AG20443 (cell line): ENCODE measurements around the gene LIFR.
A peak's percentile ranks its signal among the peaks of the same experiment; 100 is the strongest.

Experiments used
- DNase-seq: peaks from one replicate; pipeline ENCODE4 v3.0.0; 2012; ENCODE audit warnings: low spot score, mixed read lengths

Gene LIFR

DNA sequence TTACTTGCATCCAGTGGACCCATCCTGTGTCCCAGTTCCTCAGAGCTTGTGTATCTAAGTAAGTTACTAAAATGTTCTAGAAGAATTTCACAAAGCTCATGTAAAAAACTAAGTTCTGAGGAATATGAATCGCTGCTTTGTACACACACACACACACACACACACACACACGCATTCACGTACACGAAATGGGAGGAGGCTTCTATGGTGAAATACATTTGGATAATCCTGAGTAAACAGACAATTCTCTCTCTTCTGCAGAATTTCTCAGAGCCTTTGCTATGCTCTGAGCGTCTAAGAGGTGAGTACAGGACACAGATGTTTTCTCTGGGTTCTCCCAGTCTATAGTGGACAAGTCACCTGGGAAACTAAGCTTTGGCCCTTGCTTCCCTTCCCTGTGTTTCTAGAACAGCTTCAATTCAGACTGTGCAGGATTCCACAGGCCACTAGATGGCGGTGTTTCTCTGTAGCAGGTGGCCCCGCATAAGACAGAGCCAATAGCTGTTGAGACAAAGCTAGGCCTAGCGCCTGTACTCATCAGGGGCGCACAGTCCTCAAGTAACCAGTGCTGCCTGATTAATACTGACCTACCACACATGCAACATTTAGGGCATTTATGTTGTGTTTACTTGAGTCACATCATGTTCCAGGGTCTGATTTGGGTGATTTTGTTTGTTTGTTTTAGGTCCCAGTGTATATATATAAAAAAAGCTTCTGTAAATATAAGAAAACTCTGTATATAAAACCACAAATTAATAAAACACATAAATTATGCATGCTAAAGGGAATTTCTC, 114.8 kb downstream of the LIFR start:
- DNase-seq = peak; percentile 87

DNA sequence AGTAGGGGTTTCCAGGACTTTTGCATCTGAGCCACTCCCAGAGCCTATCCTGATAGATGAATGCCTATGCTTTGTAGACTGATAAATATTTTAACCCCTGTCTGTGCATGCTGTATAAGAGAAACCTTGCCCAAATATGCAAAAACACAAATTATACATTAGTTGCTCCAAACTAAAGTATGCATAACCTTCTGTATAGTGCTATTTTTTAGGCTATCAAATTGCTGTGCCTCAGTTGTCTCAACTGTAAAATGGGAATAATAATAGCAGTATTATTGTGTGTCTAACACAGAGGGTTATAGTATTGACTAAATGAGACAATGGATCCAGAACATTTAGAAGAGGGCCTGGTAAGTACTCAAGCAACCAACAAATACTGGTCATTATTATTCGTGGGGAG, 117.7 kb downstream of the LIFR start:
- DNase-seq = no peak

DNA sequence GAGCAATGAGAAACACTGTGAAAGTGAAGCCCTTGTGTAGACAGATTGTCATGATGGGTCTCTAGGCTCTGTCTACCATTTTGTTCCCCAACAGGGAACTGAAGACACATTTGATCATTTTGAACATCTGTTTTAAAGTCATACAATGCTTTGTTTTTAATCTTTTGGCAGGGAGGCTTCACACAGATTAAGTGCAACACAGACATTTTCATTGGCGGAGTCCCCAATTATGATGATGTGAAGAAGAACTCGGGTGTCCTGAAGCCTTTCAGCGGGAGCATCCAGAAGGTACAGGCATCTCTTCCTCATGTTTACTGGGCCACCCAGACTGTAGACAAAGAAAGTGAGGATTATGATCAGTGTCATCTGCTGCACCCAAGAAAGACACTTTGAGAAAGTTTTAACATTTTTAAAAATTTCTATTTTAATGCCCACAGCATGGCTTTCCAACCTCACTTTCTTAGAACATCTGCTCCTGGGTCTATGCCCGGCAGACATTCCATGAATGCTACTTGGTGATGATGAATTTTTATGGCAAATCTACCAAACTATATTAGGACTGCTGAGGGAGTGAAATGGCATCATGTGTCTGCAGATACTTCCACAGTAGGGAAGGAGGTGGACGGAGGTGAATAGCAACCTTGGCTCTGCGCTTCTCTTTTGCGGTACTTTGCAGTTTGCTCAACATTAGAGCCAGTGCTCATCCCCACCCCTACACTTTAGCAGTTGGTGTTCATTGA, 121.3 kb downstream of the LIFR start:
- DNase-seq = peak; percentile 72

DNA sequence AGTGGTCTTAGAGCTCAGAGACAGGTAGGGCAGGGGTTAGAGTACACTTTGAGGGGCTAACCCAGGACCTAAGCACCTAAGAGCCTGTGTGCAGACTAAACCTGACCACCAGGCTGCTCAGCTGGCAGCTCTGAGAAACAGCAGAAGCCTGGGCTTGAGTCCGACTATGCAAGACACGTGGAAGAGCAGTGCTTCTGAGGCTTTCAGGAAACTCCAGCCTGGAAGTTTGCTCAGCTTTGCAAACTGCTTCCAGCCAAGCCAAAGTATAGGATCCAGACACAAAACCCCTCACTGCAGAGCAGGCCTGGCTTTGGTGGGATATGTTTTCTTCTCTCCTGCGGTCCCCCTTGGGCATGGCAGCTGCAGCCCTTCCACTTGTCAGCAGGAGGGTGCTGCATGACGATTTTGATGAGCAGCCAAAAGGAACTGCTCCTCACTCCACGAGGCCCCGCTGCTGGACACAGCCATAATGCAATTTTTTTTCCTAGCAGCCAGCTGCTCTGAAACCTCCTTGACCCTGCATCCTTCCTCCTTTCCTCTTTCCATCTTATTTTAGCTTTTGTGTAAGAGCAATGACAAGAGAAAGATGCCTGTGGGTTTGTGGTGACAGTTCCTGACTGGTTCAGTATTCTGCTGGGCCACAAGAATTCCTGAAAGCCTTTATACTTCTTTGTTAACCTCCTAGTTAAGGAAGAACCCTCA, 123.1 kb downstream of the LIFR start:
- peak; percentile 75 for DNase-seq

DNA sequence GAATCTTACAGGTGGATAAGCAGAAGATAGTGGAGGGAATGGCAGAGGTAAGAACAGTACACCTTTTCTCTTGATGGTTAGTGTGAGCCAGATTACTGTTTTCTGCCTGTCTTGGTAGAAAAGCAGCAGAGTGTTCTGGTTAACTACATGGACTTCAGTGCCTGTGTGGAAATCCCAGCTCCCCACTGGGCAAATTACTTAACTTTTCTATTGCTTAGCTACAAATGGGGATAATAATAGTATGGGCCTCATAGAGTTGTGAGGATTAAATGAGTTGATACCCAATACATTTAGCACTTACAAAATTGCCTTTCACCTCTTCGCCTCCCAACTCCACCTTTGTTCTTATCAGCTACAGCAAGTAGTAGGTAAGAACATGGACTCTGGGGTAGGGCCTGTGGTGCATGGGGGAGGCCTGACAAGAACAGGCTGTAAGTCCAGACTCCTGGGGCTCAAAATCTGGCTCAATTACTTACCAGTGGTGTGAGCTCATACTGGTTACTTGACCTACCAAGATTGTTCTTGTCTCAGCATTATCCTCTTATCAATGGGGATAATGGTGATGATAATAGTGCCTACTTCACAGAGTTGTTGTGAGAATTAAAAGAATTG, 125.1 kb downstream of the LIFR start:
- no peak for DNase-seq

DNA sequence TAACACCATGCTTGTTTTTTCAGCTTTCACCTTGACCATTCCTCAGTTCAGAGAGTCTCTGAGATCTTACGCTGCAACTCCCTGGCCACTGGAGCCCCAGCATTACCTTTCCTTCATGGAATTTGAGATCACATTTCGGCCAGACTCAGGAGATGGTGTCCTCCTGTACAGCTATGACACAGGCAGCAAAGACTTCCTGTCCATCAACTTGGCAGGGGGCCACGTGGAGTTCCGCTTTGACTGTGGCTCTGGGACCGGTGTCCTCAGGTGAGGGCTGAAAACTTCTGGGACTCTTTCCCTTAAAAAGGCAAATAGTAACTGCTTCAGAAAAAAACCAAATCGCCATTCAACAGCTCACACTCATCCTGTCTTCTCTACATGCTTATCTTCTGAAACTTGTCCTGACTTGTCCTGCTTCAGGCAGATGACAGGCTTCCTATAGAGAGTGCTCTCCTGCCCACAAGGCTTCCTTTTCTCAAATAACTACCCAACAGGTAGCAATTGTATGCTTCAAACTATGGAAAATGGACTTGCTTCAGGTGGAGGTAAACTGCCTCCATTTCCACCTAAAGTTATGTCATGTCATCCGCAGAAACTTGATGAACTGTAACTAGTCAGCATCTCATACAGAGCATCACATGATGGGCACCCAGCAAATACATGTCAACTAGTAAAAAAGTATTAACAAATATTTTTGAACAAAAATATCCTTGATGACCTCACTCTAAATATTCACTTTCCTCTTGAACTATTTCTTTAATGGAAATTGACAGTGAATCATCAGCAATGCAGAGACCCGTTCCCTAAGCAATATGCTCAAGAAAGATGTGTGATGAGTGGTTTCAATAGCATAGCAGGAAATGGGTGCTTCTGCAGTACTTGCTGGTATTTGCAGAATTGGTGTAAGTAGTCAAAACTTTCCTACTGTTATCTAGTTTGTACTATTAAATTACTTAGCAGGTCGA, 129.2 kb downstream of the LIFR start:
- no peak for DNase-seq

DNA sequence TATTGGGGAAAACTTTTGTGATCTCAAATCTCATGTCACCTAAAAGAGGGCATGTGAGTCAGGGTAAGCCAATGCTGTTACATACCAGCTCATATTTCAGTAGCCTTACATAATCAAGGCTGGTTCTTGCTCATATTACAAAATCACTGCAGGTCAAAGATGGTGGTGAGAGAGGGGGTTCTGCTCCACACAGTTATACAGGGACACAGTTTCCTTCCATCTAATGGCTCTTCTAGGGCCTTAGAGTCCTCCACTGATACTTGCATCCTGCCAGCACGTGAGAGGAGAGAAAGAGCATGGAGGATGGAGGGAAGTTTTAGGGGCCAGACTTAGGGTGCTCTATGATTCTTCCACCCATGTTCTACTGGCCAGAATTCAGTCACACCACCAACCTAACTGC, 130.0 kb downstream of the LIFR start:
- peak; percentile 40 for DNase-seq
